COLO668 (cell line): ENCODE data around the gene RFNG.
A peak's percentile ranks its signal among the peaks of the same experiment; 100 is the strongest.

ENCODE experiments used
- DNase-seq: peaks from one replicate; lab custom pipeline; 2025; ENCODE audit not compliant: unreplicated experiment; lab: John Stamatoyannopoulos, UW

RFNG gene

DNA sequence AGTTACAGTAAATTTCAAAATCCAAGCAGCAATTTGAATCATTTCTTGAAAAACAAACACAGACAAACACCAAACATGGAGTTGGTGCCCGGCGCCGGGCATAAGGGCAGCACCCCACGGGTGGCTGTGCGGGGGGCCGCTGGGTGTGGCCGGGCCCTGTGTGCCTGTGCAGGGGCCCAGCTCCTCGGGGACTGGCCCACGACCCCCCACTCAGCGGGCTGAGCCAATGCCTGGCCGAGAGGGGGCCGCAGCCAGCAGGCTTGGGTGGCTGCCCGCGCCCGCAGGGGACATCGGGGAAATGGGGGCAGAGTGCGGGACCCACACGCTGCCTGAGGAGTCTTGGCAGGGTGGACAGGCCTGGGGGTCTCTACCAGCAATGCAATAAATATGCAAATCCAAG lies 26.8 kb upstream of the RFNG start:
- DNase-seq: no peak

DNA sequence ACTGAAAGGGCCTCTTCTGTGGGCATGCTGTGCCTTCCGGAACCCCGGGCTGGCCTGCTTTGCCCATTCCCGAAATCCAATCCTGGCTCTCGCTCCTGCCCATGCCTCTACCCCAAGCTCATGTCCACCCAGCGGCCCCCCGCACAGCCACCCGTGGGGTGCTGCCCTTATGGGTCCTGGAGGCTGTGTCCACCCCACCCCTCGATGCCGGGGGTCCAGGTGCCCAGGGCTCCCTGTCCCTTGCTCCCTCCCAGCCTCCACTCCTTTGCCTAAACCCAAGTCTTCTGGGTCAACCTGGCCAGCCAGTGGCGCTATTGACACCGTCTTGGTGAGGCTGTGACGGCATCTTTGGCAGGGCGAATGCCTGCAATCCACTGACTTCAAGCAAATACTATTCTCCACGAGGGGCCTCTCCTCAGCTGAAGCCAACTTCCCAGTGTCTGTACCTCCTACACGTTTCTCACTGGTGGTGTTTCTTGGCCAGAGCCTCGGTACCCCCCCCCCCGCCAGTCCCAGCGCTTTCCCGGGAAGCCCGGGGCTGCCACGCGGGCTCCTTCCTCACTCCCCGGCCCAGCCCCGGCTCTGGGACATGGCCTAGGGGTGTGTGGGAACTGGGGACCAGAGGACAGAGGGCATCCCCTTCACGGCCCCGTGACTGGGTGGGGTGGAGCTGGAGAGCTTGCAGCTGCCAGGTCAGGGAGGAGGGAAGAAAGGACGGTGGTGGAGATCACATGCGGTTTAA lies 26.2 kb upstream of the RFNG start:
- DNase-seq: no peak

GRCh38 chr17:82076785-82077591 lies 25.4 kb upstream of the RFNG start:
- no peak for DNase-seq

DNA sequence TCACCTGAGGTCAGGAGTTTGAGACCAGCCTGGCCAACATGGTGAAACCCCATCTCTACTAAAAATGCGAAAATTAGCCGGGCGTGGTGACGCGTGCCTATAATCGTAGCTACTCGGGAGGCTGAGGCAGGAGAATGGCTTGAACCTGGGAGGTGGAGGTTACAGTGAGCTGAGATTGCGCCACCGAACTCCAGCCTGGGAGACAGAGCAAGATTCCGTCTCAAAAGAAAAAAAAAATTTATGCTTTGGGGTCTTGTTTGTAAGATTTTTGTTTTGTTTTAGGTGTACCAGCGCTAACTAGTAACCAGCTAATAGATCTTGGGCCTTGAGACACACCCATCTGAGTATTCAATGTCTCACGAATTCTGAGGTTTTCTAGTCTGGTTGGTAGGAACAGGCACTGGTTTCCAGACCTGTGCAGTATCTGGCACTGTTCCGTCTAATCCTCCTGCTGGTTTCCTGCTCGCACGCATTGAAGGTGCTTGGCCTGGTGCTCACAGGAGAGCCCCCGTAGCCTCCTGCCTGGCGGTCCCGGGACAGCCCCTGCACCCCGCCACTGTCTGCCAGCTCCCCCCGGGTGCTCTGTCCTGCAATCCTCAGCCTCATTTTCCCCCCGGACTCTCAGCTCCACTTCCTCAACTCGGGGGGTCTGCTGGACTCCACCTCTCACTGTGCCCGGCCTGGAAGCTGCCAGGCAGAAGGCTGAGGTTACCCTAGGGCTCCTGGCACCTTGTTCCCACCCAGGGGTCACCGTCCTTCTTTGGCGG lies 24.6 kb upstream of the RFNG start:
- DNase-seq: no peak

GRCh38 chr17:82073446-82073845 lies 21.8 kb upstream of the RFNG start:
- DNase-seq: no peak

GRCh38 chr17:82072827-82073226 lies 21.2 kb upstream of the RFNG start:
- DNase-seq: no peak

GRCh38 chr17:82070611-82071010 lies 19.0 kb upstream of the RFNG start:
- DNase-seq: no peak

DNA sequence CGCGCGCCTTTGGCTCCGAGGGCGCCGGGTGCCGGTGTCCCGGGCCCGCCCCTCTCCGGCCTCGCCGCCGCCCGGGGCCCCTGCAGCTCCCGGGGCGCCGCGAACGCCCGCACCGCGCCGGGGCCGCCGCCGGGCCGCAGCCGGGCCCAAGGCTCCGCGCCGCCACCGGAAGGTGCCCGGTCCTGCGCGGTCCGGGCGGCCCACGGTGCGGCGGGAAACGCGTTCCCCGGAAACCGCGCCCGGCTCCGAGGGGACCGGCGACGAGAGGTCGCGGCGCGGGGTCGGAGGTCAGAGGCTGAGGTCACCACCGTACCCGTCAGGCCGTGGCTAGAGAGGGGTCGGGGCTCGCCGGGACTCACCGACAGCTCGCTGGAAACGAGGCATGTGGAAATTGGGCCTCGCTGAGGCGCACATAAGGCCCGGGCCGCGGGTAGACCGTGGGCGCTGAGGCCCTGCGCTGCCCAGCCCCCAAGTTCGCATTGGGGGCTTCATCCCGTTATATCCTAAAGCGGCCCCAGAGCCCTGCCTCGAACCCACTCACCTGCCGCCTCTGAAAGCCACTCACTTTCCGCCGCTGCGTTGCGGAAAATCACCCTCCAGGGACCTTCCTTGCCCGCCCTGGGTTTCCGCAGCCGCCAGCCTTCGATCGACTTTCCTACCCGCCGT lies 14.2 kb upstream of the RFNG start, which contains the start of gene DUS1L:
Gene DUS1L (minus strand): TSS at position 167 of the 666 bp plus-strand sequence. CDS start 745 bp downstream, outside the sequence.
- peak; percentile 67 for DNase-seq

DNA sequence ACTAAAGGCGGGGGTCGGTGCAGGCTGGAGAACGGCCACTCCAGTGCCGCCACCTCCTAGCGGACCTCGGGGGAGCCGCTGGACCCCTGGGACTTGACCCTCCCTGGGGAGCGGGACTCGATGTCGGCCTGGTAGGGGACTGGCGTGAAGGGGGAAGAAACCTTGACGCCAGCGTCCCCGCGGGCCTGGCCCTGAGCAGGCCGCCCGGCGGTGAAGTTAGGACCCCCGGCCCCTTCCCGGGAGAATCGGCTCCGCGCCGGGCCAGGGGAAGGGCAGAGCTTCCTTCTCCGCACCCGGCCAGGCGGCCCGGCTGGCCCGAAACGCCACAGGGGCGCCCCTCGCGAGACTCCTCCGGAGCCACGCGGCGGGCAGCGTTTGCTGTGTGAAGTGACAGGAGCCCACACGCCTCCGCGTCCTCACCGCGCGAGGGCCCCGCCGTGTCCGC lies 13.6 kb upstream of the RFNG start:
- DNase-seq: peak; percentile 52

GRCh38 chr17:82064433-82065192 lies 13.0 kb upstream of the RFNG start:
- DNase-seq: peak; percentile 68

- DNase-seq: no peak
Measured at GRCh38 chr17:82063424-82064415, 12.1 kb upstream of the RFNG start.

- DNase-seq: no peak
Measured at GRCh38 chr17:82062984-82063368, 11.4 kb upstream of the RFNG start.

GRCh38 chr17:82062076-82062983 lies 10.7 kb upstream of the RFNG start:
- DNase-seq: no peak

GRCh38 chr17:82061047-82061925 lies 9.7 kb upstream of the RFNG start:
- DNase-seq: no peak

DNA sequence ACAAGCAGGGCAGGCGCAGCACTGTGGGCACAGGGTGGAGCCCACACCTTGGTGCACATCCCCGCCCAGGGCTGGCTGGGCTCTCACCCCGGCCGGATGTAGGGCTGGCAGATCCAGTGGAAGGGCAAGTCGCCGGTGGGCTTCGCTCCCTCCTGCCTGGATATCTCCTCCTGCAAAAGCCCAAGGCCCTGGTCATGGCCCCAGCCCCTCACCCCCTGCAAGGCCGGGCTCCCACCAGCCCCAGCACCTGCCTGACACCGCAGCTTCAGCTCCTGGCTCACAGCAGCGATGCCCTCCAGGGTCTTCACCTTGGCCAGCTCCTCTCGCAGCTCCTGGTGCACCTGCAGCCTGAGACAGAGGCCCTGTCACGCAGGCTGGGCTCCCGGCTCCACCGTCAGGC lies 9.0 kb upstream of the RFNG start:
- DNase-seq: no peak

GRCh38 chr17:82060001-82060380 lies 8.4 kb upstream of the RFNG start:
- no peak for DNase-seq
